HG03135 (cell line): ENCODE results near the gene ADD1.
A peak's percentile ranks its signal among the peaks of the same experiment; 100 is the strongest.

Experiments
- ATAC-seq: cut with Tn5 transposase; IDR thresholded peaks from one replicate; pipeline ENCODE4 v1.9.1; 2021; ENCODE audit warnings: mild to moderate bottlenecking, moderate library complexity; ENCODE audit not compliant: unreplicated experiment

ADD1 gene

GRCh38 chr4:2834001-2834921 is 9.4 kb upstream of the ADD1 start:
- no peak for ATAC-seq

GRCh38 chr4:2835978-2836377 is 7.7 kb upstream of the ADD1 start:
- no peak for ATAC-seq

- no peak for ATAC-seq
These were observed 7.2 kb upstream of the ADD1 start for GRCh38 chr4:2836391-2836859.

- ATAC-seq = no peak
These were observed 6.3 kb upstream of the ADD1 start for GRCh38 chr4:2837110-2837903.

GRCh38 chr4:2837904-2838496 is 5.6 kb upstream of the ADD1 start:
- no peak for ATAC-seq

- no peak for ATAC-seq
These were observed 4.6 kb upstream of the ADD1 start for GRCh38 chr4:2839060-2839459.

GRCh38 chr4:2842687-2843262 is 869 bp upstream of the ADD1 start:
- peak; percentile 1 for ATAC-seq

GRCh38 chr4:2843941-2844584 is 419 bp downstream of the ADD1 start:
- ATAC-seq = no peak

- ATAC-seq = no peak
These were observed 2.5 kb downstream of the ADD1 start for GRCh38 chr4:2846172-2846571.

GRCh38 chr4:2847302-2847871 is 3.7 kb downstream of the ADD1 start:
- no peak for ATAC-seq

- no peak for ATAC-seq
These were observed 4.8 kb downstream of the ADD1 start for GRCh38 chr4:2848449-2848848.

- ATAC-seq = no peak
These were observed 5.9 kb downstream of the ADD1 start for GRCh38 chr4:2849267-2850152.

GRCh38 chr4:2850966-2851798 is 7.5 kb downstream of the ADD1 start:
- no peak for ATAC-seq

- ATAC-seq = peak; percentile 62
These were observed 8.9 kb downstream of the ADD1 start for GRCh38 chr4:2852481-2852921.

GRCh38 chr4:2855584-2855983 is 11.9 kb downstream of the ADD1 start:
- ATAC-seq = no peak

- no peak for ATAC-seq
These were observed 12.6 kb downstream of the ADD1 start for GRCh38 chr4:2856266-2856665.

GRCh38 chr4:2857349-2857927 is 13.8 kb downstream of the ADD1 start:
- ATAC-seq = no peak
